ENCODE results near the gene ITLN2.

The ITLN2 gene

DNA sequence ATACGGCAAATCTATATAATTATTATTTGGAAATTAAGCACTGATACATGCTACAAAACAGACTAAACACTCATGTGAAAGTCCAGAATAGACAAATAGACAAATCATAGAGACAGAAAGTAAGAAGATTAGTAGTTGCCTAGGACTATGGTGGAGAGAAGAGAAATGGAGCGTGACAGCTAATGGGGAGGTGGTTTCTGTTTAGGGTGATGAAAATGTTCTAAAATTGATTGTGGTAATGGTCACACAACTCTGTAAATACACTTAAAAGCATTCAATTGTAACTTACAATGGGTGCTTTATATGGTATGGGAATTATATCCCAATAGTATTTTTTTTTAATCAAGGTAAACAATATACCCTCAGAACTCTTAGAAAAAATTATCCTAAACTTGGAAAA lies 20.4 kb upstream of the ITLN2 start:
- TF ChIP-seq, protein P1, sequence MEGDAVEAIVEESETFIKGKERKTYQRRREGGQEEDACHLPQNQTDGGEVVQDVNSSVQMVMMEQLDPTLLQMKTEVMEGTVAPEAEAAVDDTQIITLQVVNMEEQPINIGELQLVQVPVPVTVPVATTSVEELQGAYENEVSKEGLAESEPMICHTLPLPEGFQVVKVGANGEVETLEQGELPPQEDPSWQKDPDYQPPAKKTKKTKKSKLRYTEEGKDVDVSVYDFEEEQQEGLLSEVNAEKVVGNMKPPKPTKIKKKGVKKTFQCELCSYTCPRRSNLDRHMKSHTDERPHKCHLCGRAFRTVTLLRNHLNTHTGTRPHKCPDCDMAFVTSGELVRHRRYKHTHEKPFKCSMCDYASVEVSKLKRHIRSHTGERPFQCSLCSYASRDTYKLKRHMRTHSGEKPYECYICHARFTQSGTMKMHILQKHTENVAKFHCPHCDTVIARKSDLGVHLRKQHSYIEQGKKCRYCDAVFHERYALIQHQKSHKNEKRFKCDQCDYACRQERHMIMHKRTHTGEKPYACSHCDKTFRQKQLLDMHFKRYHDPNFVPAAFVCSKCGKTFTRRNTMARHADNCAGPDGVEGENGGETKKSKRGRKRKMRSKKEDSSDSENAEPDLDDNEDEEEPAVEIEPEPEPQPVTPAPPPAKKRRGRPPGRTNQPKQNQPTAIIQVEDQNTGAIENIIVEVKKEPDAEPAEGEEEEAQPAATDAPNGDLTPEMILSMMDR (IDR thresholded peaks at IDR 0.05; ENCODE audit: low read depth, low read length) = no peak
- no peak for DNase-seq (ENCODE audit: extremely low read depth, low read depth)

DNA sequence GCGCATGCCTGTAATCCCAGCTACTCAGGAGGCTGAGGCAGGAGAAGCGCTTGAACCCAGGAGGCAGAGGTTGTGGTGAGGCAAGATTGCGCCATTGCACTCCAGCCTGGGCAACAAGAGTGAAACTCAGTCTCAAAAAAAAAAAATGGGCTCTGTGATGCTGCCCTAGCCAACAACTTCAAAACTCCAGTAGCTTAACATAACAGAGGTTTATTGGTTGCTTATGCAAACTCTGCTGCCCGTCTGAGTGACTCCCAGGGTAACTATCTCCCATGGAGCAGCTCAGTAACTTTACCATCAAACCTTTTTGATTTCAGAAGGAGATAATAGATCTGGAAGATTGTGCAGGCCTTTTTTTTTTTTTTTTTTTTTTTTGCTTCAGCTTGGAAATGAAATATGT lies 18.9 kb upstream of the ITLN2 start:
- TF ChIP-seq, protein P1 (IDR thresholded peaks at IDR 0.05; ENCODE audit: low read depth, low read length) = no peak
- no peak for DNase-seq (ENCODE audit: extremely low read depth, low read depth)

DNA sequence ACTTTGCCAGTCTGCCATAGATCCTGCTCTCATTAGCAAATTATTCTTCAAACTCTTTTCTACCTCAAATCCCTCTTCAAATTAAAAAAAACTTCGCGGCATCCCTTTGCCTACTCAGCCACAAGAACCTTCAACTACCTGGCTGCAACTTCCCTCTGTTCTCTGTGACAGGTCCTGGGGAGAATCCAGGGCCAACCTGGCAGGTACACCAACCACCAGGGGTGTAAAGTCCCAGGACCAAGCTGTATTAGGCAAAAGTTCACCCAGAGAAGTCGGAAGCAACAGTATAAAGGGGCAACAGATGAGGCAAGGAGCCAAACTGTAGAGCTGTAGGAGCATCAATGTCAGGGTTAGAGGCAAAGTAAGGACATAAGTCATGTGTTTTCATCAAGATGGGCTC lies 18.3 kb upstream of the ITLN2 start:
- DNase-seq (ENCODE audit: extremely low read depth, low read depth) = no peak
- TF ChIP-seq, protein P1 (IDR thresholded peaks at IDR 0.05; ENCODE audit: low read depth, low read length) = no peak

DNA sequence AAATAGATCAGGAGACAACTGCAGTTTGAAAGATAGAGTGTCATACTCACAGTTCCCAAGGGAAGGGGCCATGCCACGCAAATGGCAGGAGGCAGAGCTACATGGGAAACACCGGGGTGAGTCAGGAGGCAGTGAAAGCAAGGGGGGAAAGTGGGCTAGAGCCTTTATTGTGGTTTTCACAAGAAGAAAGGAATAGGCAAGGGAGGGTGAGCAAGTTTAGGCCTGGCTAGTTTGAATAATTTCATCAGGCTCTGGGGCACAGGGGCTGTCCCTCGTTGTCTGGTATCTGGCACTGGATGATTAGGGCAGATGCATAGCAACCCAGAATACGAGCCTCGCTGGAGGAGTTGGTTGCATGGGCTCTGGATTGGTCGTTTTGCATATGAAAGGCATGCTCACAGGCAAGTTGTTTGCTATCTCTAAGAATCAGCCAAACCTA lies 17.0 kb upstream of the ITLN2 start:
- TF ChIP-seq, protein P1 (IDR thresholded peaks at IDR 0.05; ENCODE audit: low read depth, low read length) = no peak
- no peak for DNase-seq (ENCODE audit: extremely low read depth, low read depth)

DNA sequence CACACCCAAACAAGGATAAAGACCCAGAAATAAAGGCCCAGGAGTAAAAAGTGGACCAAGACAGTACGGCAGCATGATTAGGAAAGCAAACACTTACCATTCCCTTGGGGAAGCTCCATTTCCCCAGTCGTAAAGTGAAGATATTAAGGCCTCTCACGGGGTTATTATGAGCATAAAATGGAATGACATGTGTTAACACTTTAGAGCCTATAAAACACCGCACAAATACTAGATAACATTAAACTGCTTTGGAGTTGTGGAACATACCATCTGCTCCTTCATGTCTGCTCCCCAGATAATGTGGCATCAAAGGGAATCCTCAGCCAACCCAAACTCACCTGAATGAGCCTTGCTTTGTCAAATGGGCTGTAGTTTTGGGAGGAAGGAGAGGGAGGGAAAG lies 8.9 kb upstream of the ITLN2 start:
- DNase-seq (ENCODE audit: extremely low read depth, low read depth) = no peak
- TF ChIP-seq, protein P1 (IDR thresholded peaks at IDR 0.05; ENCODE audit: low read depth, low read length) = no peak

DNA sequence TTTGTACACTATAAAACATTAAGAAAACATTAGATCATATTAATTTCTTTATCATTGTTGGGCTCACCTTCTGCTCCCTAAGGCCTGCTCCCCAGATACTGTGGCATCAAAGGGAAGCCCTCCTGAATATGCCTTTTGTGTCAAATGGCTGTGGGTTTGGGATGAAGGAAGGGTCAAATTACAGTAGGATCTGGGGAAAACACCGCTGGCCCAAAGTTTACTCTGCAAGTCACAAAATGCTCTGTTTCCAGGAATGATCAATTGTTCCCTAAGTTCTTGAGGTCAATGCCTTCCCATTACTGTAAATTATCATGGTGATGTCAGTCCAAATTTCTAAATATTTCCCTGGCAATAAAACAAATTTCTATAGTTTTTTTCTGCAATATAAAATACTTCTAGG lies 6.8 kb upstream of the ITLN2 start:
- no peak for DNase-seq (ENCODE audit: extremely low read depth, low read depth)
- TF ChIP-seq, protein P1 (IDR thresholded peaks at IDR 0.05; ENCODE audit: low read depth, low read length) = no peak

DNA sequence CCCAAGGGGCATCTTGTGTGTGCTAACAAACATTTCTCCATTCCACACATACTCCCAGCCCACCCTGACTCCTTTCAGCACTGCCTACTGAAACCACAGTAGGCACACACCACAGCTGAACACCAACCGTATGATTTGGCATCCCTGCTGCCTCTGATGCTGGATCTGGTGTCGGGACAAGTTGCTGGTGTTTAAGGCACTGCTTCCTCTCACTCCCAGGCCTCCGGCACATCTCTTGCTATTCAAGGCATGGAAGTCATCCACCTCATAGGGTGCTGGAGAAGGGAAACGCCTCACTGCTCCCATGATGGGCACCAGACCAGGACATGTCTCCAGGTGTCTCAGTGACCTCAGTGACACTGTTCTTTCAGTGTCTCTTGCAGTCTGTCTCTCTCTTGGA lies 2.4 kb upstream of the ITLN2 start:
- DNase-seq (ENCODE audit: extremely low read depth, low read depth) = no peak
- TF ChIP-seq, protein P1 (IDR thresholded peaks at IDR 0.05; ENCODE audit: low read depth, low read length) = no peak
